ENCODE results near the gene SERPINF2.

GRCh38 chr17:1800712-1801111 is 58.0 kb downstream of the SERPINF2 start:
- no peak for TF ChIP-seq CTCF (IDR thresholded peaks at IDR 0.05)
- no peak for TF ChIP-seq POLR2A (IDR thresholded peaks at IDR 0.05)
